HG03025 (cell line): ENCODE measurements around the gene P3R3URF.

Experiments
- ATAC-seq: cut with Tn5 transposase; IDR thresholded peaks from one replicate; pipeline ENCODE4 v1.9.1; 2021; ENCODE audit warnings: mild to moderate bottlenecking, moderate library complexity; ENCODE audit not compliant: unreplicated experiment, low FRiP score

P3R3URF gene

DNA sequence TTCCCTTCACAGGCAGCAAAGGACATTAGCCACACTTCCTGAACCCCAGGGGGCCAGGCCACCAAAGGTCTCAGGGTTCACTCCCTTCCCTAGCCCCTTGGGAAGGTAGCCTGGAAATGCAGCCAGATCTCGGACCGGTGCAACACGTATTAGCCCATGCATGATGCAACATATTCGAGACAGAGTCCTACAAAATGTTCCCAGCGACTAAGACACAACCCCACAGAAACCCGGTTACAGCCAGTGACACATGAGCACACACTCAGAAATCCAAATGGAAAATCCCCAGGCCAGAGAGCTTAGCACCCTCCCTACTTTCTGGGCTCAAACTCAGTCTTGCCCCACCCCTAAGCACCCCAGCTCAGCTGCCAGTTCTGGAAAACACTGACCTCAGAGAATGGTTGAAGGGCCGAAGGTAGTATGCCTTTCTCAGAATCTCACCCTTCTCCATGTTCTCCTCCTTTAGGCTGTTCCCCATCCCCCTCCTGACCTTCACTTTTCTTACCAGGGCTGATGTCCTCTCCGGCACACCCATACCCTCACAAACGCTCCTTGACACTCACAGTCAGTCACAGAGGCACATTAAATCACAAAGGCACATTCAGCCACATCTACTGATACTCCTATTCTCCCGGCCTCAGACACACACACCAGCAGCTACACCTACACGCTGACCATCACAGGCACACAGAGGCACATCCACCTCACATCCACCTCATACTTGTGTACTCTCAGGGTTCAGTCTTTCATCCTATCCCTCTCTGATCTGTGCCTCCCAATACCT is 1.6 kb downstream of the P3R3URF start, which contains the start of gene TSPAN1:
Gene TSPAN1, plus strand, starts transcription at position 640 of the 784 bp plus-strand sequence. CDS start 6,021 bp downstream, outside the sequence.
- ATAC-seq, result no peak

DNA sequence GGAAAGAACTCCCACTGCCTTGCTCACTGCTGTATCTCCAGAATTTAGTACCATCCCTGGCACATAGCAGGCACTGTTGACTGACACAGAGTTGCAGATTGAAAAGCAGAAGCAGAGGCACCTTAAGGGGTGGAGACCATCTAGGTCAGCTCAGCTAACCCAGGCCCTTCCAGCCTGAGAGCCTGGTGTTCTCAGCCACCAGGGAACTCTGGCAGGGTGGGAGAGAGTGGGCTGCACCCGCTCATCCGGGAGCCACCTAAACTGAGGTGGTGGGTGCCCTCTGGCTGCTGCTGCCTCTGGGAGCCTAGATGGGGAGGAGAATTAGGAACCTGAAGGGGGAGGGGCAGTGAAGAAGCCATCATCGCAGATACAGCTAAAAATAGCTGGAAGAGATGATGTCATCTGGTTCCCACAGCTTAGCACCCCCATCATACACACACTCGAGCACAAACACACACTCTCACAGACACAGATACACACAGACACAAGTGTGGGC is 2.9 kb downstream of the P3R3URF start:
- no peak for ATAC-seq

DNA sequence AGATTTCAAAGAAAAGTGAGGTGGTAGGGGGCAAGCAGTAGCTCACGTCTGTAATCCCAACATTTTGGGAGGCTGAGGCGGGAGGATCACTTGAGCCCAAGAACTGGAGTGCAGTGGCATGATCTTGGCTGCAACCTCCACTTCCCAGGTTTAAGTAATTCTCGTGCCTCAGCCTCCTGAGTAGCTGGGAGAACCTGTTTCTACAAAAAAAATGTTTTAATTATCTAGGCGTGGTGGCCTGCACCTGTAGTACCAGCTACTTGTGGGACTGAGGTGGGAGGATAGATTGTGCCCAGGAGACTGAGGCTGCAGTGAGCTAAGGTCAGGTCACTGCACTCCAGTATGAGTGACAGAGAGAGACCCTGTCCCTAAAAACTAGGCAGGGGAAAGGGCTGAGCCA is 4.0 kb downstream of the P3R3URF start:
- ATAC-seq, result no peak

GRCh38 chr1:46171871-46172270 is 4.4 kb downstream of the P3R3URF start:
- no peak for ATAC-seq

DNA sequence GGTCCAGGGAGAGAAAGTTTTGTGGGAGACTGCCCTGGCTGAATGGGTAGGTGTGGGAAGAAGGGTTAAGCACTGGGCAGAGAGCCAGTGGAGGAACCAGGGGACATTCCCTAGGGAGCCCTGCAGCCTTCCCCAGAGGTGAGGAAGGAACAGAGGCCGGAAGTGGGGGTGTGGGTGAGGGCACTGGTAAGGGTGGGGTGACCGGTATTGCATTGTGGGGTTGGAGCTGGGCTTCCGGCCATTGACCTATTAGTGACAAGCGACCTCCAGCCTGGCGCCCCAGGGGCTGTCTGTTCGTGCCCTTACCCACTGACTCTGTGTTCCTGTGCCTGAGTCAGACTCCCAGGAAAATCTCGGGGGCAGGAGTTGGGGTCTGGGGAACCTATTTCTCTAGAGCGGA is 4.9 kb downstream of the P3R3URF start:
- ATAC-seq, result no peak

DNA sequence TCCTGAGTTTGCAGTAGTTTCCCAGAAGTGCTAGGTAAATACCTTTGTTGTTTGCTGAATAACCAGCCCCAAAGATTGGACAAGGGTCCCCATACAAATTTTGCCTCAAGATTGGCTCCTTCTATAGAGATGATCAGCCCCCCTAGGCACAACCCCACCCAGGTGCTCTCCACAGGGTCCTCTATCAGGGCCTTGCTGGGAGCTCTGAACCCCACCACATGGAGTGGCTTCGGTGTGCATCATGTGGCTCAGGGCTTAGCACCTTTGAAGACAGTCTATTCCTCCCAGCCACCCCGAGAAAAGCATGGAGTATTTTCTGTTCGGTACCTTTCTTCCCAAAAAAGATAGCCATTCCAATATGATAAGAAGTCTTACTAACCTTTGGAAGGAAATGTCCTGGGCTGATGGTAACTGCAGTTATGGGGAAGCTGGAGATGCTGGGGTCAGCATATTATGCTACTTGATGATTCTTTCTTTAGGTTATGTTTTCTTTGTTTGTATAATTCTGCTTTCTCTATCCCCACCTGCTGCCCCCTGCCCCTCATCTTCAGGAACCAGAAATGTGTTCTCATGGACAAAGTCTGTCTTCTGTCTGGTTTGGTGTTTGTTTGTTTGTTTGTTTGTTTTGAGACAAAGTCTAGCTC is 6.4 kb downstream of the P3R3URF start:
- no peak for ATAC-seq

DNA sequence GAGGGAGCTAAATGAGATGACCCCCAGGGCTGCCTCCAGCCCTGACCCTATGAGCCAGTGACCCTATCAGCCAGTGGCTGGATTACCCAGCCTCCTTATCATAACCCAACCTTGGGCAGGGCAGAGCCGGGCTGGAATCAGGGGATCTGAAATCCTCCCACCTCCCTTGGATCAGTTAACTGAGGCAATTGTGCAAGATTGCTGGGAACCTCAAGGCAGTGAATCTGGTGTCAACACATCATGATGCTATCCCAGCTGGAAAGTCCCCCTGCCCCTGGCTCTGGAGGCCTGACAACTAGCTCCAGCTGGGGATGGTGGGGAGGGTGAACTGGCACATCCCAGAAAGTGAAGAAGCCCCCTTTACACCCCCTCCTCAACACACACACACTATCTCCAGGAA is 7.8 kb downstream of the P3R3URF start:
- no peak for ATAC-seq

DNA sequence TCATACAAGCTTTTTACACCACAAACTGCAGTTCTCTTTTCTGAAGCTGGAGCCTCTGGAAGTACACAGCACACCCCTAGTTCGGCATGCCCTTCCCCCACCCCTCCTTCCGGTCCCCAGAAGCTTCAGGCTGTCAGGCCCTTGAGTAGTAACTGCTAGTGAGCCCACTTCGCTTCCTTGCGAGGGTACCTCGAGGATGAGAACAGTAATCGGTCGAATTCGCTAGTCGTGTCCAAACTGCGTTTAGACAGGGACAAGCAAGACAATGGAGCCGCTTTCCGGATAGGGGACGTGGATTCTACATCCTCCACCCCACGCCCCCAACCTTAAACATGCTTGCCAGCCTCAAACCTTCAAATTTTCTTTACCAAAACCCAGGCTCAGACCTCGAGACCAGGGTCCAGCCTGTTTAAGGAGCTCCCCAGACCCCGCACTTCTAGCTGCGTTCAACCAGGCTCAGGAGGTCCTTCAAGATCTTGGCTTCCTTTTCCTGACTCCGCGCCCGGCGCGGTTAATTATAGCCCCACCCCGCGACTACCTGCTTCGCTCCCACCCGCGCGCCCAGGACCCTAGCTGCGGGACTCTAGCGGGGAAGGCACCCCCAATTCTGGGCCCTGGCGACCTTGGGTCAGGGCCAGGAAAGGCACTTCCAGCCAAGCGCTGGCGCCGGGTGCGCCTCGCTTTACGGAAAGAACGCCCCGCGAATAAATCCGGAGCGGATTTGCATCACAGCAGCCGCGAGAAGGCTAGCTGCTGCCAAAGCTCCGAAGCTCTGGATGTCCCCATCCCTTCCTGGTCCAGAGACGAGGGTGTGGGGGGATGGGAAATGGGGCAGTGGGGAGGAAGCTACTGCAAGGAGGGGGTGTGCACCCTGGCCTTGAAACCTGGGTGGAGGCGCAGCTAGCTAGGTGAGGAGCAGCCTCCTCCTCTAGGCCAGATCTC is 9.5 kb downstream of the P3R3URF start:
- no peak for ATAC-seq

GRCh38 chr1:46160212-46160611 is 16.1 kb downstream of the P3R3URF start:
- ATAC-seq, result no peak

DNA sequence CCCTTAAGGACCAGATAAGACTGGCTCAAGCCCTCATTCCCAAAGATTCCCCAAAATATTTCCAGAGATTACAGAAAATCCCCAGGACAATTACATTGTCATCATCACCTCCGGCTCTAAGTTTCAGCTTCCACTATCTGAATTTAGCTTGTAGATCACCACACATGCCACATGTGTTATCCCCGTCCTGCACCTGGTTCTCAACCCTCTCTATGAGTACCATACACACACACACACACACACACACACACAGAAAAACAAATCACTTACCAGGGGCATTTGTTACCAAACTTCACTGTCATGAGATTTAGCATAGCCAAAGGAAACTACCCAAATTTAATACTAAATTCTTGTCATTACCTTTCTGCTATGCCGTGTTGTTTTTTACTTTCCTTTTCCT is 16.8 kb downstream of the P3R3URF start:
- no peak for ATAC-seq

- no peak for ATAC-seq
Measured at GRCh38 chr1:46158312-46159281, 17.7 kb downstream of the P3R3URF start.

GRCh38 chr1:46157916-46158311 is 18.4 kb downstream of the P3R3URF start:
- ATAC-seq, result no peak

- ATAC-seq, result no peak
Measured at GRCh38 chr1:46153732-46154131, 22.6 kb downstream of the P3R3URF start.

DNA sequence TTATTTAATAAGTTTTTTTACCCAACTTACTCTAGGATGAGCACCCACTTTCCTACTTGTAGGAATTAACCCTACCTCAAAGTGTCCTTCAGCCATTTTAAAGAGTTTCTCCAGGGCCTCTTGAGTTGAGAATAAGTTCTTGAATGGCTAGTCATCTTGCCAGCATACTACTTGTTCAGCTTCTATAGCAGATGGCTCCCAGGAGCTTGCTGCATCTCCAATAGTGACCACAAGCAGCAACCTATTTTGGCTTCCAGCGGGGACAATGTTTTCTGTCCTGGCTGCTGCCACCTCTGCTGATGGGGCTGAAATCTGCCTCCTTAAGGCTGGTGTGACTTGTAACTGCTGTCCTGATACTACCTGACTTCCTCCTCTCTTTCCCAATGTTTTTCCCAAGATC is 23.1 kb downstream of the P3R3URF start:
- no peak for ATAC-seq

DNA sequence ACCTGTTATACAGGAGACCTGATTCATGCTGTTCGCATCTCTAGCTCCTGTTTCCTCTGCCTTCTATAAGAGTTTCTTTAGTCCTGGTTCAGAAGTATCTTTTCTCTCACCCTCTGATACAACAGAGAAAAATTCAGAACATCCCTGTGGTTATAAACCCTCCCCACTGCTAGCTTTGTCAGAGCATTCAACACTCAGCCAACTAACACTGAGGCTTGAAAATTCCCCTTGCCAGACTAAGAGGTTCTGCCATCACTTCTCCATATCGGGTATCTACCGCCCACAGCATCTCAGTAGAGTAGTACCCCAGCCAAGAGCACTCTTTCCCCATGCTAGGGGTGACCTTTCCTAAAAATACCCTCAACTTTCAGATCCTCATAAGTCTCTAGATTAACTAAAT is 24.3 kb downstream of the P3R3URF start:
- ATAC-seq, result no peak

- ATAC-seq, result no peak
Measured at GRCh38 chr1:46150085-46150484, 26.2 kb downstream of the P3R3URF start.

DNA sequence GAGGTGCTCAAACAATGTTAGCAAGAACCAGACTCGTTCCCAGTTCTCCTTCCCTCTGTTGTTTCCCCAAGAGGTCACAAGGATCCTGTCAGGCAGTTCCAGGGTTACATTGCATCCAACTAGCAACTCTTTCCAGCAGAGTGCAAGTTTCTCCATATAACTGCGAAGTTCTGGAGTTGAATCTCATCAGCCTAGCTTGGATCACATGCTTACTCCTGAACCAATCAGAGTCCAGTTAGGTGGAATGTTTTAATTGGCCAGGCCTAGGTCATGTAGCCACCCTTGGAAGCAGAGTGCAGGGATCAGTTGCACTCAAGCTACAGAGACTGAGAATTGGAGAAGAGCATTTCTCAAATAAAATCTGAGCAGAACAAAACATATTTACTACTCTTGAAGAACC is 28.0 kb downstream of the P3R3URF start:
- ATAC-seq, result no peak

- ATAC-seq, result no peak
Measured at GRCh38 chr1:46137916-46138315, 38.4 kb downstream of the P3R3URF start.

DNA sequence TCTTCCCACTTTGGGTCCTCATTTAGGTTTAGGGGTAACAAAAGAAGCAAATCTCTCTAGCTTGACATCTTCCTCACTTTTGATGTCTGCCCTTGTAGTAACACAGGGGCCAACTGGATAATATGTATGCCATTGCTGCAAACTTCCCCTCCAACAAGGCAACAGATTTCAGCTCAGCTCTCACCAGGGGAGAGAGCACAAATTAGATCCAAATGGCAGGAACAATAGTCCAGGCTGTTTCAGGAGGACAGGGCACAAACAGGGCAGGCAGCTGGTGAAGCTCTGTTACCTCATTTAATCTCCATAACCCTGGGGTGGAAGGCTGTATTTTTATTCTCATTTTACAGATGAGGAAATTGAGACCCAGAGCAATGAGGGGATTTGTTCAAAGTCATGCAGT is 39.6 kb downstream of the P3R3URF start:
- ATAC-seq, result no peak
